Amniotic stem cell (primary cell): ENCODE measurements around the gene TUBGCP2.
"Not testable (repeated sequence)": the region's sequence is repeated elsewhere in the genome, so short reads cannot be mapped to it uniquely, and the experiment has no call there.

Experiments
- DNase-seq: peaks from one replicate; lab custom pipeline; 2025; lab: John Stamatoyannopoulos, UW

TUBGCP2 gene

DNA sequence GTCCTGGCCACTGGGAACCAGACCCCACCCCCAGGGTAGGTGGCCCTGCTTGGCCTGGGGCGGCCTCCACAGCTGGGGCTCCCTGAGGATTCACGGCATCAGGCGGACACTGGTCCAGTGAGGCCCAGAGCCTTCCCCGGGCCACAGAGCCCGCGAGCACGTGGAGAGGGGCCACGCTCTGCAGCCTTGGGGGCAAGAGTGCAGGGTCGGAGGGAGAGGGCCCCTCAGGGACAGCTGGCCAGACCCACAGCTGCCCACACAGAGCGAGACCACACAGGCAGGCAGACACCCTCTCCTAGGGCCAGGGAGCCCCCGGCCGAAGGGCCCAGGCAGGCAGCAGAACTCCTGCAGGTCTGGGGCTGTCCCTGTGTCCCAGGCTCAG lies 60.3 kb downstream of the TUBGCP2 start:
- no peak for DNase-seq

DNA sequence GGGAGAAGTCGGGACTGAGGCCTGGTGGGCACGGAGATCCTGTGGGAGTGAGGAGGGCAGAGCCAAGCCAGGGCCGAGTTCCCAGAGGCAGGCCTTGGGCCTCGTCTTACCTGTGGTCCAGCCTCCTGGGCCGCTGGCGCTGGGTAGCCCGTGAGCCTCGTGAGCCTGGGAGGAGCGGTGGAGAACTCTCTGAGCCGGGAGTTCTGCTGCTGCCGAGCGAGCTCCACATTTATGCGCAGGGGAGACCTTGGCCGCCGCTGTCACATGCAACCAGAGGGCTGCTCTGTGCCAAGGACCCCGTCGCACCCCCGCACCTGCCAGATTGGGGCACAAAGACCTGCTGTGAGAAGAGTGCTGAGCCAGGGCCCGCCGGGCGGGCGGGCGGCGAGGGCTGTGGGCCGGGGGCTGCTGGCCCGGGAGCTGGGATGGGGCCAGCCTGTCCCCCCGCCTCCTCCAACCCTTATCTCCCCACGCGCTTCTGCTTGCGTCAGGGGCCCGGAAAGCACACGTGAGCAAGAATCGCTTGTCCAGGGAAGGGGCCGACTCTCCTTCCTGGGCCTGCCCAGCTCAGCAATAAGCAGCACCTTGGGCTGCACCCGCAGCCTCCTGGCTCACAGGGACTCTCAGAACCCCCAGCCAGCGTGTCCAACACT lies 60.9 kb downstream of the TUBGCP2 start:
- no peak for DNase-seq

DNA sequence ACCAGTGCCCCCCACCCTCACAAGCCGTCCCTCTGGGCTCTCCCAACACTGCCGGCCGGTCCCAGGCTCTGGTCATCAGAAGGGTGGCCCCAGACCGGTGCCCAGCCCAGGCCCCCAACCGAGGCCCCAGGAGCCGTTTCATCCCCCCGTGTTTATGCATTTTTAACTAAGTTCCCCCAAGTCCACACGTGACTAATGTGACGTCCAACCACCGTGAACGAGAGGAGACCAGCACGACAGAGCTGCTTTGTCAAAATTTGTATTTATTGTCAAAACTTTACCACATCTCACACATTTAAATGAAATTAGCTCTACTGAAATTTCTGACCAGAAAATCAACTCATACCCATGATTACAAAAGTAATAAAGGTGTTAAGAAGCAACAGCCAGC lies 62.4 kb downstream of the TUBGCP2 start:
- DNase-seq = no peak

DNA sequence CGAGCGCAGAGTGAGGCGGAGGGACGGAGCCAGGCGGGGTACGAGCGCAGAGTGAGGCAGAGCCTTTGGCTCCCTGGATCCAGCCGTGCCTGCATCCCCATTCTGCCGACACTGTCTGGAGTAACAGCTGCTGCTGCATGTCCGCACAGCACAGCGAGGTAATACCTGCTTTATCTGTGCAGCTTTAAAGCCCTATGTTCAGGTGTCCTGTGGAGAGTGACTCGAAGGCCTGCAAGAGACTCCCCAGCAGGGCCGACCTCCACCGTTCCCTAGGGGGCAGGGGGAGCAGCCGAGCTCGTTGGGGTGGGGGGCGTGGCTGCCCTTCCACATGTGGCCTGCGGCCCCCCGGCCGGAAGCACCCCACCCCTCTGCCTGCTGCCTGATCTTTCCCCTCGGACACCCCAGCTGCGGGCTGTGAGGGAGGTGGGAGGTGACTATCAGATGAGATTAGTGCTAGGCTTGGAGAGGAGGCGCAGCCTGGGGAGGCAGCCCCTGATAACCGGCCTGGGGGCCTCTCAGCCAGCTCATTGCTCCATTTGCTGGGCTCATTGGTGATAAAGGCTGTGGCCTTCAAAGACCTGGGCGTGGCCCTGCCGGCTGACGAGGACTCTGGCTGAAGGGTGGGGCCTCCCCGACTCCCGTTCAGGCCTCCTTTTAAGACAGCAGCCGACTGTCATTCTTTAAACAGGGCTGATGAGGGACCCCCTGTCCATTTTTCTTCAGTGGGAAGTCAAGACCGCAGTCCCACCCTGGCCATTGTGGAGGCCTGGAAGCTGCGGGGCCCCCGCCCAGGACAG lies 63.0 kb downstream of the TUBGCP2 start:
- no peak for DNase-seq

DNA sequence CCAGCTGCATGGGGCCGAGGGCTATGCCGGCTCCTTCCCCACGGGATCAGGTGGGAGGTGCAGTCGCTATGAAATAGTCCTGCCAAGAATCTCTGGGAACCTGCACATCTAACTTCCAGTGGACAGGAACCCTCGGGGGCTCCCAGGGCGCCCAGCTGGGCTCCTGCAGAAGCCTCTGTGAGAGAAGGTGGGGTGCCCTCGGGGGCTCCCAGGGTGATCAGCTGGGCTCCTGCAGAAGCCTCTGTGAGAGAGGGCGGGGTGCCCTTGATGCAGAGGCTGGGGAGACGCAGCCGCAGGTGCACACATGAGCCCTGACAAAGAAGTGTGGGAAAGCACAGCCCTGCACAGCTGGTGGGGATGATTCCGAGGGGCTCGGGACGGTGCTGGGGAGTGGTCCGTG lies 65.1 kb downstream of the TUBGCP2 start:
- DNase-seq = no peak

DNA sequence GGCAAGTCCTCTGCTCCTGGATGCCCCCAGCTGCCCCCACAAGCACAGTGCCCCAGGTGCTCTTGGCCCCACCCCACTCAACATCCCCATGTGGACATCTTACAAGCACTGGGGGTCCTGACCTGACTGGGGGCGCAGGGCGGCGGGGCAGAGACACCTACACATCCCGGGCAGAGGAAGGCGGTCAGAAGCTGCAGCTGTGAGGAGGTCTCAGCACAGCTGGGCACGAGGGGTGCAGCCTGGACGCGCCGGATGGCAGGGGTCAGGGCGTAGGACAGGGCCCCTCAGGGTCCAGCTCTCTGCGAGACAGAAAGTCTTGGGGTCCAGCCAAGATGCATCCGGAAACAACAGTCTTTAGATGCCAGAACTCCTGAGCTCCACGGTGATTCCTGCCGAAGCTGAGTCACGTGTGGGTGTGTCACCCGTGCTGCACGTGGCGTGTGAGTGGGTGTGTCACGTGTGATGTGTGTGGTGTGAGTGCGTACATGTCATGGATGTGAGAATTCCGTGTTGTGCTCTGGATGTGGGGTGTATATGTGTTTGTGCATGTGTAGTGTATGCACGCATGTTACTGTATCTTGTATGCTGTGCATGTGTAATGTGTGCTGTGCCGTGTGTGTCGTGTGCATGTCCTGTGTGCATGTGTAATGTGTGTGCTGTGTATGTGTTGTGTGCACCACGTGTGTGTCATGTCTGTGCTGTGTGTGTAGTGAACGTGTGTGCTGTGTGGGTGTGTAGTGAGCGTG lies 65.9 kb downstream of the TUBGCP2 start:
- DNase-seq = no peak

DNA sequence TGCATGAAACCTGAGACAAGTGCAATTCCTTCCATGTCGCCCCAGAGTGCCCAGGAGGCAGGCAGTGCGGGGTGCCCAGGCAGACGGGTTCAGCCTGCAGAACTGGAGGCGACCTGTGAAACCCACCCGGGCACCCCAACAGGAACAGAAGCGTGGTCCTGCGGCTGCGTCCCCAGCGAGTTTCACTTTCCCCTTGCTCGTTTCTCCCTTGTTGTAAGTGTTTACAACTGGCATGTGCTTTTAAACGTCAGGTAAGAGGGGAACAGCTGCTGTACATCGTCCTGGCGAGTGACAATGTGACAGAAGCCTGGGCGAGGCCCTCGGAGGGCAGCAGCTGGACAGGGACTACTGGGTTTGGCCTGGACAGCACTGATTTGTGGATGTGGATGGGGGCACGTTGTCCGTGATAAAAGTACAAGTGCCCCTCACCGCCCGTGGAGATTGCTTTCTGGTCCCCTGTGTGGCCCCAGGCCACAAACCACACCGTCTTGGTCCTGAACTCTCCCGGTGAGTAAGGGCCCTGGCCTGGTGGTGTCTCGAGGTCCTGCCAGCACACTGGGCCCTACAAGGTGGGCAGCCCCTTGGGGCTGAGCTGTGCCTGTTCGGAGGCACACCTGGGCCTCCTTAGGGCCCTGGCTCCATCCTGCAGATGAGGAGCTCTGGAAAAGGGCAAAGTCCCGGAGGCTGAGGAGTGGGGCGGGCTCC lies 67.0 kb downstream of the TUBGCP2 start:
- DNase-seq = no peak

DNA sequence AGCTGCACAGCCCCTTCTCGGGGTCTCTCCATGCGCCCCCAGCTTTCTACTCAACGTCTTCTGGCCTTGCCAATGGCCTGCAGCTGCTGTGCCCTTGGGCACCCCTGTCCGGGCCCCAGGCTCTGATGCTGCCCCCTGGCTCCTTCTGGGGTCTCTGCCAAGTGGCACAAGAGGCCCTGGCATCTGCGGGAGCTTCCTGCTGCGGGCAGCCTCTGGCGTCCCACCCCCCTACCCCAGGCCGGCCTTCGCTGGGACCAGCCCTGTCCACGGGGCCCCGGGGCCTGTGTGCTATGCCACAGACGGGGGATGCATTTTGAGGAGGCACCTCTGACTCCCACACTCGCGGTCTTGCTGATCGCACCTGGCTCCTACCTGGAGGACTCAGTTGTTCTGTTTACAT lies 68.7 kb downstream of the TUBGCP2 start:
- DNase-seq = no peak

DNA sequence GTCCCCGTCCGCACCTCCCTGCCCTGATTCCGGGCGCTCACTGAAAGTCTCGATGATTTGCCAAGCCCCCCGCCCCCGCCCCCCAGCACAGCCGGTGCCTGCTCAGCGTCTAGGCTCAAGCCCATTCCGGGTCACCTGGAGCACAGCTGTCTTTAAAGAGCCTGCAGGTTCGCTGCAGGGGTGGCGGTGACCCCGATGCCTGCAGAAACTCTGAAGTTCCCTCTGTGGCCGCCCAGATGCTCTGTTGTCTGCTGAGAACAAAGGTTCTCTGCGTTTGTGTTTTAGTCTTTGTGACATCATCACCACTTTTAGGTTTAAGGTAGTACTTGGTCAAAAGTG lies 70.2 kb downstream of the TUBGCP2 start:
- DNase-seq = no peak

DNA sequence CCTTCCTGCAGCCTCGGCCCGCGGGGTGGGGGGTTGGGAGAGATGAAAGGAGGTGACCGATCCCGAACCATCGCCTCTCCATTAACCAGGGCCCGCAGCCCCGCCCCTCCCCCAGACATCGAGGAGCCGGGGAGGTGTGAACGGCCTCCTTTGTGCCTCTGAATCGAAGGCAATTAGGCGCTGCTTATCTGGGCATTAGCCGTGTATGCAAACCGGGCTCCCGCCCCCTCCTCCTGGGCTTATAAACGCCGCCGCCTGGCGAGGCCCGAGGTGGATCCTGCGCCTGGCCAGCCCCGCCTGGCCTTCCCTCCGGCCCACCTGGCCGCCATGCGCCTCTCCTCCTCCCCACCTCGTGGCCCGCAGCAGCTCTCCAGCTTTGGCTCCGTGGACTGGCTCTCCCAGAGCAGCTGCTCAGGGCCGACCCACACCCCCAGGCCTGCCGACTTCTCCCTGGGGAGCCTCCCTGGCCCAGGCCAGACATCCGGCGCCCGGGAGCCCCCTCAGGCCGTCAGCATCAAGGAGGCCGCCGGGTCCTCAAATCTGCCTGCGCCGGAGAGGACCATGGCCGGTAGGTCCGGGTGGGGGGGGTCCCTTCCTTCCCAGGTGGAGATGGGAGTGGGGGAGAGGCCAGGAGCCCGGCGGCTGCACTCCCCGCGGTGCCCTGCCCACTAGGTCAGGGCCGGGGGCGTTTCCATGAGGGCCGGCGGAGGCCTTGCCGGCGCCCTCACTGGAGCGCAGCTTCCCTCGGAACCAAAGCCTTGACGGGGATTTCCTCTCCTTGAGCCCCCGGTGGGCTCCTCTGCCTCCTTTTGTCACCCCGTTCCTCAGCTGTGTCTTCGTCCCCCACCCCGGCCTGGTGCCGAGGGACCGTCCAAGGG lies 70.8 kb downstream of the TUBGCP2 start, which contains the start of gene VENTX:
TSS of gene VENTX (plus strand) at position 268 of the 878 bp plus-strand sequence. CDS start at position 328, 60 bp downstream.
- no peak for DNase-seq

DNA sequence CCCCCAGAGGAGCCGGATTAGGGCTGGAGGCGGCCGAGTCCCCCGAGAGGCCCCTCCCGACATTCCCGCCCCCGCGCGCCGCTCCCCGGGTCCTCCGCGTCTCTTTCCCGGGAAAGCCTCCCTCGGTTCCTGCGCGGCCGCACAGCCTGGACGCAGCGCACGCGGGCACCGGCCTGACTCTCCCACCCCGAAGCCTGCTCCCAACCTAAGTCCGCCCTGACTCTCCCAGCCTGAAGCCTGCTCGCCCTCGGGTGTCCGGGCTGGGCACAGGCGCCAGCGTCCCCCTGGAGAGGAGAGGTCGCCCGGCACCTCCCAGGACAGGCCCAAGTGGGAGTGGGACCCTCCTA lies 71.5 kb downstream of the TUBGCP2 start:
- DNase-seq = no peak

DNA sequence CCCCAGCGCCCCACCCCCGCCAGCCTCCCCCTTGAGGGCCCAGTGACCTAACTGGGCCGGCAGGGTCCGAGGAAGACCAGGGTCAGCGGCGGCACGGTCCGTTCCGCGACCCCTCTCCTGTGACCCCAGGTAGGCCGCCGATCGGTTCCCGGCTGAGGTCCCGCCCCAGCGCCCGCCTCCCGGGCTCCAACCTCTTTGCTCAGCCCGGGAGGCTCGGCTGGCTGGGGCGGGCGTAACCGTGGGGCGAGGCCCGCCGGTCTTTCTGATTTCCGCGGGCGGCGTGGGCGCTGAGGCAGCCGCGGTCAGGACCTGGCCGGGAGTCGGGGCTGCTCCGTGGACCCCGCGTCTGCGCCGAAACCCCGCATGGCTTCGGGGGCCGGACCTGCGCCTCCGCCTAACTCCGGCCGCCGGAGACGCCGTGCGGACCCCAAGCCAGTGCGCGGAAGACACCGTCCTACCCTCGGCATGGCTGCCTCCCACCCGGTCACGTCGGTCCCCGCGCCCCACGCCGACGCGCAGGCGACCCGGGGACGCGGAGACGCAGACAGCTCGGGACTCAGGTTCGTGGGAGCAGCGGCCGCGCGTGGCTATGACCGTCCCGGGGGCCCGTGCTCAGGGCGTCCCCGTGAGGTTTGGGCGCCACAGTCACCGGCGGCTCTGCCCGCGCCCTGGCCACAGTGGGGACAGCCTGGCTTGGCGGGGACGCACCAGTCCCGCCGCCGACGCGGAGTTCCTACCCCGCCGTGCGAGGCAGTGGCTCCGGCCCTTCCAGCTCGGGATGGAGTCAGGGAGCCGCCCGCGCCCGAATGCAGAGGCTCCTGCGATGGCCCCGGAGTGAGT lies 72.1 kb downstream of the TUBGCP2 start:
- DNase-seq = no peak

DNA sequence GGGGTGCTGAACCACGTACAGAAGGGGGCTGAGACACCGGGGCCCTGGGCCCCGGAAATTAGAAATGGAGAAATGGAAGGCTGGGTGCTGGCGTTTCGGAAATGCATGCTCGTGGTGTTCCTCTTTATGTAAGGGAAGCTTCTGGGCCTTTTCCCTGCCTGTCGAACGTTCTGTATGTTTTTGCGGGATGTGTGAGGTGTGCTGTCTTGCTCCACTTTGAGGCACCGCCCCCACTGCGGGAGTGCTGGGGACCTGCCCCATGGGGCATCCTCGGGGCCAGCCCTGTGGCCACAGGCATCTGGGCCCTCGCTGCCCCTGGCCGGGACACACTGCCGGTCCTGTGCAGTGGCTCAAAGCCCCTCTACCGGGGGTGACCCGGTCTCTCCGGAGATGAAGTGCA lies 72.7 kb downstream of the TUBGCP2 start:
- no peak for DNase-seq

DNA sequence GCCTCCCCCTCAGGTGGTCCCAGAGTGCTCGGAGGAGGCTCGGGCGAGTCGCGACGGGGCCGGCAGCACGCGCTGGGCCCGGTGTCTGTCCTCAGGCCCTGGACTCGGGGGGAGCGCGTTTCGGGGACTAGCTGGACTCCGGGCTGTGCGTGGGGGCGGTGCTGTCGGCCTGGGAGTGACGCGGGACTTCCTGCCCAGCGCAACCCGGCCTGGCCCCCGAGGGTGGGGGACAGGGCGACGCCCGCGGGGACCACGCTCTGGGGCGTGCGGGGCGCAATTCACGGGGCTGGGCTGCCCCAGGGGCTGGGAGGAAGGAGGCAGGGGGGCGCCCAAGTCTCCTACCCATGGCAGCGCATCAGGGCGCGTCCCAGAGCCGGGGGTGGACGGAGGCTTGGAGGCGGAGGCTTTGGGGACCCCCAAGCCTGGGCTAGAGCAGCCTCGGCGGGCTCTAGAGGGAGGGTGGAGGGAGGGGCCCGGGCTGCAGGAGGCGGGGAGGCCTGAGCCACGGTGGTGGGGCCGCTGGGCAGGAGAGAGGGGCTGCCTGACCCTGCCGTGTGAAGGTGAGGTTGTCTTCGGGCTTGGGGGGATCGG lies 73.3 kb downstream of the TUBGCP2 start:
- no peak for DNase-seq

DNA sequence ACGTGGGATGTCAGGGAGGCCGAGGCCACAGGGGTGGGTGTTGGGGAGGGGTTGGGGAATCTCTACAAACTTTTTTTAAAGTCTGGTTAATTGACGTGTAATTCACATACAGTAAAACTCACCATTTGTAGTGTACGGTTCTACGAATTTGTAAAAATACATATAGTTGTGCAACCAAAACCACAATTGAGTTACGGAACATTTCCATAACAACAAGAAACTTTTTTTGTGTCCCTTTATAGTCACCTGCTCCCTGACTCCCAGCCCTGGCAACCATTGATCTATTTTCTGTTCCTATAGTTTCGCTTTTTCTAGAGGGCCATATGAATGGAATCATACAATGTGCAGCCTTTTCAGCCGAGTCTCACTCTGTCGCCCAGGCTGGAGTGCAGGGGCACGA lies 73.9 kb downstream of the TUBGCP2 start:
- not testable (repeated sequence) for DNase-seq

DNA sequence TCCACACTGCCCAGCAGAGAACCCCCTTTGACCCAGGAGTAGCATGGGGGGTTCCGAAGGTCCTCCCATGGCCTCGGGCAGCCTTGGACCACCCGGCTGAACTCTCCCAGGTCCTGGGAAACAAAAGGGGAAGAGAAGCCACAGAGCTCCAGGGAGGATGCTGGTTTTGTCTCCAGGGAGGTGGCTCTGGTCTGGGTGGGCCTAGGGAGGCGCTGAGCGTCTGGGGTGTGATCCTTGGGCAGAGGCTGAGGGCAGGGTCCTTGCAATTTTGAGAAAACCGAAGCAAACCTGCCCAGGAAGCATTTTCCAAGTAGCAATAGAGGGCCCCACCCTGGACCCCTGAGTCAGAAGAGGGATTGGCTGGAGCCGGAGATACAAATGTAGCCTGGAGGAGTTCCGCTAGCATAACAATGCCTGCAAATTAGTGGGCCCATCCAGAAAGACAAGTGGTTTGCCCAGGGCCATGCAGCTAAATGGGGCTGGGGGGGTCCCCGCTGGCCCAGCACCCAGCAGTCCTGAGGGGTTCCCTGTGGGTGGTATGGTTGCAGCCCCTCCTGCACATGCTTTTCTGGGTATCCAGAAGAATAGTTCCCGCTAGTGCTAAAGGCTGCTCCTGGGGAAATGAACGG lies 76.6 kb downstream of the TUBGCP2 start:
- no peak for DNase-seq

DNA sequence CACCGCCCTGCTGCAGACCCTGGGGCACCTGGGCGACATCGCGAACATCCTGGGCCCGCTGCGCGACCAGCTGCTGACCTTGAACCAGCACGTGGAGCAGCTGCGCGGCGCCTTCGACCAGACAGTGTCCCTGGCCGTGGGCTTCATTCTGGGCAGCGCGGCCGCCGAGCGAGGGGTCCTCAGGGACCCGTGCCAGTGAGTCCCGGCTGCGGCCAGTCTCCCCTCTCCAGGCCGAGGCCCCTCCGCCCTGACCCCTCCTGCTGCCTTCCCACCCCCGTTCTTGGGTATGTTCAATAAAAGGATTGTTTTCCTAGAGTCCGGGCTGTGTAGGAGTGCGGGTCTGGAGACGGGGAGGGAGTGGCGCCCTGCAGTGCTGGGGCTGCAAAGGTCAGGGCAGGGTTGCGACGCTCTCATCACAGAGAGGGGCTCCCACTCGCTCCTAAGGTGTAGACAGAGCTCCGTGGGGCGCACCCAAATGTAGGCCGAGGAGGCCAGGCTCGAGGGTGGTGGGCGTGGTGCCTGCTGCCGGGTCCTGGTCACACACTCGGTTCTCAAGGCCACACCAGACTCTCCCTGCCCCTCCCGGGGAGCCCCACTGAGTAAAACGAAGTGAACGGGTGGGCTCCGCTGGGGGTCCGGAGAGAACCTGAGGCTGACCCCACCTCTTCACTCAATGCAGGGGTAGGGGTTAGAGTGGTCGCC lies 77.3 kb downstream of the TUBGCP2 start:
- no peak for DNase-seq

DNA sequence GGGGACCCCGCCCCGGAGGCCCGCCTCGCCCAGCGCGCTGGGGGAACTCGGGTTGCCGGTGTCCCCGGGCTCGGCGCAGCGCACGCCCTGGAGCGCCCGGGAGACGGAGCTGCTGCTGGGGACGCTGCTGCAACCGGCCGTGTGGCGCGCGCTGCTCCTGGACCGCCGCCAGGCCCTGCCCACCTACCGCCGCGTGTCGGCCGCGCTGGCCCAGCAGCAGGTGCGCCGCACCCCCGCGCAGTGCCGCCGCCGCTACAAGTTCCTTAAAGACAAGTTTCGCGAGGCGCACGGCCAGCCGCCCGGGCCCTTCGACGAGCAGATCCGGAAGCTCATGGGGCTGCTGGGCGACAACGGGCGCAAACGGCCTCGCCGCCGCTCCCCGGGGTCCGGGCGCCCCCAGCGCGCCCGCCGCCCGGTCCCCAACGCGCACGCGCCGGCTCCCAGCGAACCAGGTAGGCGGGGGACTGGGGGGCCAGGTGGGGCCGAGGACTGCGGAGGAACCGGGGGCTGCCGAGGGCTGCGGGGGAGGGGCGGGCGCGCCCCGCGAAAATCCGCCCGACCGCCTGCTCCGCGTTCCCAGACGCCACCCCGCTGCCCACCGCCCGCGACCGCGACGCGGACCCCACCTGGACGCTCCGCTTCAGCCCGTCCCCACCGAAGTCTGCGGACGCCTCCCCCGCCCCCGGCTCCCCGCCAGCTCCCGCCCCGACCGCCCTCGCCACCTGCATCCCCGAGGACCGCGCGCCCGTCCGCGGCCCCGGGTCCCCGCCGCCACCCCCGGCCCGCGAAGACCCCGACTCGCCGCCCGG lies 78.1 kb downstream of the TUBGCP2 start:
- DNase-seq = no peak
